Effector memory CD4-positive, alpha-beta T cell (primary cell): ENCODE results near the gene AK1.

Experiments
- DNase-seq, 3 donors: peaks; one replicate each; pipeline ENCODE4 v3.0.0-alpha.2; 2020
- H3K27ac ChIP-seq: 2 replicates; pipeline ENCODE4 v1.7.0; 2013; ENCODE audit warnings: mild to moderate bottlenecking, low read length, moderate library complexity; ENCODE audit not compliant: insufficient read depth, poor library complexity, severe bottlenecking
- H3K27me3 ChIP-seq: replicated peaks from 2 replicates; pipeline ENCODE4 v1.7.0; 2013; ENCODE audit warnings: mild to moderate bottlenecking, low read length; ENCODE audit not compliant: insufficient read depth, control insufficient read depth, poor library complexity, severe bottlenecking
- H3K36me3 ChIP-seq: 2 replicates; pipeline ENCODE4 v1.7.0; 2013; ENCODE audit warnings: mild to moderate bottlenecking, low read length, moderate library complexity; ENCODE audit not compliant: control insufficient read depth, insufficient read depth
- H3K4me1 ChIP-seq: 2 replicates; pipeline ENCODE4 v1.7.0; 2013; ENCODE audit warnings: low read length, mild to moderate bottlenecking; ENCODE audit not compliant: control insufficient read depth, insufficient read depth, poor library complexity, severe bottlenecking
- H3K4me3 ChIP-seq: 2 replicates; pipeline ENCODE4 v1.7.0; 2013; ENCODE audit warnings: low read length, low read depth, mild to moderate bottlenecking; ENCODE audit not compliant: insufficient read depth, poor library complexity, severe bottlenecking
- H3K9me3 ChIP-seq: 2 replicates; pipeline ENCODE4 v1.7.0; 2013; ENCODE audit warnings: mild to moderate bottlenecking, low read length, moderate library complexity; ENCODE audit not compliant: control insufficient read depth
- total RNA-seq, 3 donors: gene quantifications; one replicate each; lab custom pipeline; 2026; lab: John Stamatoyannopoulos, UW

AK1 gene, protein sequence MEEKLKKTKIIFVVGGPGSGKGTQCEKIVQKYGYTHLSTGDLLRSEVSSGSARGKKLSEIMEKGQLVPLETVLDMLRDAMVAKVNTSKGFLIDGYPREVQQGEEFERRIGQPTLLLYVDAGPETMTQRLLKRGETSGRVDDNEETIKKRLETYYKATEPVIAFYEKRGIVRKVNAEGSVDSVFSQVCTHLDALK
- 7.0 to 12.8 (median 8.3) reads per million in 3 donors for total RNA-seq

DNA sequence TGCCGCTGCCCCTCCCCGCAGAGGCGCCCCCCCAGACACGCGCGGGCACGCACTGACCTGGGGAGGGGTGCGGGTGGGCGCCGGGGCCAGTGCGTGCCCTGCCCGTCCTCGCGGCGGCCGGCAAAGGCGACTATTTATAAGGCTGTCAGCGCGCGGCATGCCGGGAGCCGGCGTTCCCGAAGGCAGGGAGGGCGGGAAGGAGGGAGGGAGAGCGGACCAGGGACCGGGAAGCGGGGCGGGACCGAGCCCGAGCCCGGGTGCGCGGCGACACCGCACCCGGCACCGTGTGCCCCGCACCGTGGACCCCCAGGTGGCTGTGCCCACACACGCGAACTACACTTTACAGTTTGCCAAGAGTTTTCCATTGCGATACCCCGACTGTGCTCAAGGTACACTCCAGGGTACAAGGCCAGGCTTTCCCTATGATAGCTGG, at the start of gene AK1:
Gene AK1 (minus strand): TSS at position 110 of the 433 bp plus-strand sequence. CDS start 3,058 bp downstream, outside the sequence.
- no peak for DNase-seq
- Histone ChIP-seq H3K4me1 (peaks cover 6% of the 10 kb centered on the region), H3K27me3 (no peaks in the 10 kb centered on the region), H3K36me3 (no peaks in the 10 kb centered on the region), H3K9me3 (no peaks in the 10 kb centered on the region), H3K27ac (no peak within 1 kb of the TSS), H3K4me3 (no peak within 1 kb of the TSS)

- Histone ChIP-seq H3K36me3 (no peaks in the 10 kb centered on the region), H3K4me1 (peaks cover 38% of the 10 kb centered on the region), H3K27ac (no peak overlapping the region), H3K9me3 (no peaks in the 10 kb centered on the region), H3K27me3 (no peaks in the 10 kb centered on the region), H3K4me3 (peak overlapping the region; percentile 56)
- DNase-seq, result no peak
Measured at GRCh38 chr9:127926906-127927200, 49.4 kb upstream of the AK1 start.

GRCh38 chr9:127925959-127926905, 48.8 kb upstream of the AK1 start:
- Histone ChIP-seq H3K27me3 (no peaks in the 10 kb centered on the region), H3K4me1 (peaks cover 40% of the 10 kb centered on the region), H3K9me3 (no peaks in the 10 kb centered on the region), H3K36me3 (no peaks in the 10 kb centered on the region), H3K4me3 (peak overlapping the region; percentile 56), H3K27ac (no peak overlapping the region)
- DNase-seq, result no peak

DNA sequence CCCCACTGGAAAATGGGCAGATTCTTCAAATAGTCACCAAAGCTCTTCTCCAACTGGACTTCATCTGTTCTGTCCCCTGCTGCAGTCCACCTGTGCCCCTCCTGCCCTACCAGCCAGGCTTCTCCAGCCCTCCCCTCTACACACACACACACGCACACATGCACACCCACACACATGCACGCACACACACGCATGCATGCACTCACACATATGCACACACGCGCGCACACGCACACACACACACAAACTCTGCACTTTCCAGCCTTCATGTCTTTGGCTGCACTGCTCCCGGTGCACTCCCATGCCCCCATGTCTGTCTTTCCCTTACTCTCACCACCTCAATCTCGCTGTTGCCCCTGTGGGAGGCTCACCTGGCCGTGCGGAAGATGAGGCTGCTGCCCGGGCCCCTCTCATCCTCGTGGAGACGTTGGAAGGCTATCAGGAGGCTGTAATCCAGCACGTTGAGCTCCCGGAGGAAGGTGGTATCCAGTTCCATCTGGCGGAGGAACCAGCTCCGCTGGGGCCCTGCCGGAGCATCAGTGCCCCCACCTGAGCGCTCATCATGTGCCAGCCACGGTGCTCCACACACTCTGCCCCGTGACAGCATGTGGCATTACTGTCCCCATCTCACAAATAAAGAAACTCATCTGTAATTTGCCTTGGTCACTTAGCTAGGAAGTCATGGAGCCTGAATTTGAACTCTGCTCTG, 47.4 kb upstream of the AK1 start:
- no peak overlapping the region for H3K4me3 ChIP-seq
- no peaks in the 10 kb centered on the region for H3K9me3 ChIP-seq
- H3K4me1 ChIP-seq, result peaks cover 28% of the 10 kb centered on the region
- H3K27ac ChIP-seq, result no peak overlapping the region
- H3K36me3 ChIP-seq, result no peaks in the 10 kb centered on the region
- no peak for DNase-seq
- H3K27me3 ChIP-seq, result no peaks in the 10 kb centered on the region

- no peak for DNase-seq
- H3K27ac ChIP-seq, result no peak overlapping the region
- H3K4me3 ChIP-seq, result no peak overlapping the region
Measured at GRCh38 chr9:127923771-127924170, 46.3 kb upstream of the AK1 start.

DNA sequence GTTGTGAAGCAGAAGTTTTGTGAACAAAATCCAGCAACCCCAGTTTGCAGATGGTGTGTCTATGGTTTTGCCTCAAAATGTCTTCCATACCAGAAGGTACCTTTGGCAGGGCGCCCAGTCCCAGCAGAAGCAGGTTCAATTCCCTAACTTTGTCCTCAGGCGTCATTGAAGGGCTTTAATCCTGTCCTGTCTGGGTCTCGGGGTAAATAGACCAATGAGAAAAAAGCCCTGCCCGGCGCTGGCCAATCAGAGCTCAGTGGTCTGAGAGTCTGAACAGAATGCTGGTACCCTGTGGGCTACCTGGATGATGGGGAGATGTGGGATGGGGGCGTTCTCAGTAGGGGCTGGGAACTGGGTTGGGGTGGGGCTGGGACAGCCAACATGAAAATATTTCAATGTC, 45.6 kb upstream of the AK1 start:
- Histone ChIP-seq H3K4me1 (peaks cover 28% of the 10 kb centered on the region), H3K4me3 (no peak overlapping the region), H3K27me3 (no peaks in the 10 kb centered on the region), H3K27ac (no peak overlapping the region), H3K9me3 (no peaks in the 10 kb centered on the region), H3K36me3 (no peaks in the 10 kb centered on the region)
- DNase-seq, result no peak

More at GRCh38 chr9:127923771-127924170, 46.3 kb upstream of the AK1 start:
- Histone ChIP-seq H3K27me3 (no peaks in the 10 kb centered on the region), H3K9me3 (no peaks in the 10 kb centered on the region), H3K36me3 (no peaks in the 10 kb centered on the region), H3K4me1 (peaks cover 28% of the 10 kb centered on the region)

- H3K4me3 ChIP-seq, result peak overlapping the region; percentile 36
- no peak overlapping the region for H3K27ac ChIP-seq
- DNase-seq, result peak; percentile 50 to 71 (median 61)
Measured at GRCh38 chr9:127921557-127922120, 44.2 kb upstream of the AK1 start.

GRCh38 chr9:127920794-127921193, 43.3 kb upstream of the AK1 start:
- H3K27ac ChIP-seq, result no peak overlapping the region
- no peaks in the 10 kb centered on the region for H3K27me3 ChIP-seq
- H3K4me3 ChIP-seq, result no peak overlapping the region
- no peaks in the 10 kb centered on the region for H3K36me3 ChIP-seq
- peaks cover 32% of the 10 kb centered on the region for H3K4me1 ChIP-seq
- DNase-seq, result no peak
- no peaks in the 10 kb centered on the region for H3K9me3 ChIP-seq

More at GRCh38 chr9:127921557-127922120, 44.2 kb upstream of the AK1 start:
- peaks cover 27% of the 10 kb centered on the region for H3K4me1 ChIP-seq
- no peaks in the 10 kb centered on the region for H3K27me3 ChIP-seq
- H3K9me3 ChIP-seq, result no peaks in the 10 kb centered on the region
- no peaks in the 10 kb centered on the region for H3K36me3 ChIP-seq

- no peak for DNase-seq
Measured at GRCh38 chr9:127919253-127919815, 41.9 kb upstream of the AK1 start.

More at GRCh38 chr9:127919253-127919815, 41.9 kb upstream of the AK1 start:
- H3K9me3 ChIP-seq, result no peaks in the 10 kb centered on the region
- no peaks in the 10 kb centered on the region for H3K36me3 ChIP-seq
- no peak overlapping the region for H3K27ac ChIP-seq
- H3K4me1 ChIP-seq, result peaks cover 37% of the 10 kb centered on the region
- H3K27me3 ChIP-seq, result no peaks in the 10 kb centered on the region
- H3K4me3 ChIP-seq, result no peak overlapping the region
